LNCaP clone FGC (cell line): ENCODE data around the gene ARHGAP10.

Source experiments
- DNase-seq: peaks from one replicate; pipeline ENCODE4 v3.0.0-alpha.2; 2011; ENCODE audit warnings: low read depth
- H3K4me3 ChIP-seq: 2 replicates; pipeline ENCODE4 v1.5.1; 2011; ENCODE audit warnings: mild to moderate bottlenecking, low read depth, low read length, control low read depth
- CTCF ChIP-seq: IDR thresholded peaks from 2 replicates; pipeline ENCODE4 v1.5.1; 2012; ENCODE audit warnings: mild to moderate bottlenecking; ENCODE audit not compliant: control insufficient read depth, insufficient read depth; ENCODE audit errors: extremely low read depth

ARHGAP10 gene

GRCh38 chr4:147693218-147693617, 38.7 kb upstream of the ARHGAP10 start:
- TF ChIP-seq CTCF, result no peak

GRCh38 chr4:147696866-147697265, 35.0 kb upstream of the ARHGAP10 start:
- DNase-seq, result no peak
- no peak overlapping the region for H3K4me3 ChIP-seq
- TF ChIP-seq CTCF, result no peak

More at GRCh38 chr4:147693218-147693617, 38.7 kb upstream of the ARHGAP10 start:
- no peak for DNase-seq
- no peak overlapping the region for H3K4me3 ChIP-seq

GRCh38 chr4:147704846-147705245, 27.0 kb upstream of the ARHGAP10 start:
- no peak for DNase-seq
- no peak for TF ChIP-seq CTCF
- H3K4me3 ChIP-seq, result no peak overlapping the region

GRCh38 chr4:147707892-147708672, 23.8 kb upstream of the ARHGAP10 start:
- no peak overlapping the region for H3K4me3 ChIP-seq
- peak; percentile 80 for TF ChIP-seq CTCF
- DNase-seq, result no peak

GRCh38 chr4:147709999-147710398, 21.9 kb upstream of the ARHGAP10 start:
- no peak for TF ChIP-seq CTCF
- no peak overlapping the region for H3K4me3 ChIP-seq
- no peak for DNase-seq

- no peak for TF ChIP-seq CTCF
- H3K4me3 ChIP-seq, result no peak overlapping the region
- DNase-seq, result no peak
Observed at GRCh38 chr4:147714575-147715401, 17.1 kb upstream of the ARHGAP10 start.
